Left ventricle myocardium inferior (tissue), 1 donor: ENCODE measurements around the gene G6PD. TPM values are rescaled to one million over a fixed set of nuclear protein-coding genes. Genes with fewer than 3 reads are reported as not detected.
A peak's percentile ranks its signal among the peaks of the same experiment; 100 is the strongest.

Experiments
- DNase-seq: peaks from one replicate; pipeline ENCODE4 v3.0.0-alpha.2; 2020
- H3K27ac ChIP-seq: fragments of 200-600 bp; replicated peaks from 2 replicates; pipeline ENCODE4 v1.8.0; 2021
- H3K27me3 ChIP-seq: fragments of 200-600 bp; 2 replicates; pipeline ENCODE4 v1.8.0; 2021; ENCODE audit warnings: low read depth
- H3K36me3 ChIP-seq: fragments of 200-600 bp; 2 replicates; pipeline ENCODE4 v1.8.0; 2021
- H3K4me1 ChIP-seq: fragments of 200-600 bp; 2 replicates; pipeline ENCODE4 v1.8.0; 2021
- H3K4me3 ChIP-seq: fragments of 200-600 bp; 2 replicates; pipeline ENCODE4 v1.8.0; 2021; ENCODE audit warnings: mild to moderate bottlenecking, moderate library complexity
- H3K9me3 ChIP-seq: fragments of 200-600 bp; replicated peaks from 2 replicates; pipeline ENCODE4 v1.8.0; 2021
- CTCF ChIP-seq: fragments of 200-600 bp; IDR thresholded peaks from 2 replicates; pipeline ENCODE4 v1.8.0; 2021; ENCODE audit warnings: antibody characterized with exemption, mild to moderate bottlenecking, borderline replicate concordance
- intact Hi-C: fragments of 100-400 bp; cut with micrococcal nuclease; formaldehyde crosslinking; loops from one replicate; pipeline ENCODE4 v1.11.0; 2022
- total RNA-seq: library from RNA; stranded (reverse); fragmentation: NEBNext Ultra II Directional; extraction: Animal tissue kit (Norgen Biotek cat#: 25700); gene quantifications from one replicate; pipeline ENCODE4 v1.2.1, GENCODE V29; 2021
- donor health status: DM: no; HTN: yes; CAD: no; lungs with severe emphysema.

Gene G6PD
- total RNA-seq, 1 donor from 2014 or later: 10.9 TPM

GRCh38 chrX:154486052-154486395 is 60.6 kb downstream of the G6PD start:
- peak; percentile 43 for DNase-seq
- Histone ChIP-seq H3K4me1 (peaks cover 54% of the 10 kb centered on the region), H3K9me3 (no peaks in the 10 kb centered on the region), H3K36me3 (peaks cover 8% of the 10 kb centered on the region), H3K4me3 (peak overlapping the region; percentile 78), H3K27me3 (no peaks in the 10 kb centered on the region), H3K27ac (peak overlapping the region; percentile 96)
- no peak for TF ChIP-seq CTCF
- intact Hi-C loops: no loop called here

GRCh38 chrX:154485150-154486051 is 61.2 kb downstream of the G6PD start:
- DNase-seq: no peak
- H3K4me3 ChIP-seq: peak overlapping the region; percentile 78
- H3K27me3 ChIP-seq: no peaks in the 10 kb centered on the region
- peaks cover 54% of the 10 kb centered on the region for H3K4me1 ChIP-seq
- TF ChIP-seq CTCF: no peak
- H3K9me3 ChIP-seq: no peaks in the 10 kb centered on the region
- intact Hi-C loops: no loop called here
- H3K36me3 ChIP-seq: peaks cover 8% of the 10 kb centered on the region
- H3K27ac ChIP-seq: peak overlapping the region; percentile 96

GRCh38 chrX:154484255-154485149 is 62.1 kb downstream of the G6PD start:
- TF ChIP-seq CTCF: no peak
- DNase-seq: no peak
- Histone ChIP-seq H3K9me3 (no peaks in the 10 kb centered on the region), H3K4me3 (peak overlapping the region; percentile 78), H3K36me3 (peaks cover 8% of the 10 kb centered on the region), H3K4me1 (peaks cover 47% of the 10 kb centered on the region), H3K27ac (peak overlapping the region; percentile 96), H3K27me3 (no peaks in the 10 kb centered on the region)
- intact Hi-C loops: no loop called here

GRCh38 chrX:154483325-154483724 is 63.3 kb downstream of the G6PD start:
- intact Hi-C loops: no loop called here
- no peak for TF ChIP-seq CTCF
- Histone ChIP-seq H3K9me3 (no peaks in the 10 kb centered on the region), H3K36me3 (peaks cover 8% of the 10 kb centered on the region), H3K4me1 (peaks cover 38% of the 10 kb centered on the region), H3K4me3 (no peak overlapping the region), H3K27ac (no peak overlapping the region), H3K27me3 (no peaks in the 10 kb centered on the region)
- DNase-seq: no peak

GRCh38 chrX:154482786-154483185 is 63.9 kb downstream of the G6PD start:
- no peak for TF ChIP-seq CTCF
- Histone ChIP-seq H3K27ac (no peak overlapping the region), H3K27me3 (no peaks in the 10 kb centered on the region), H3K4me3 (no peak overlapping the region), H3K9me3 (no peaks in the 10 kb centered on the region), H3K4me1 (peaks cover 43% of the 10 kb centered on the region), H3K36me3 (peaks cover 8% of the 10 kb centered on the region)
- intact Hi-C loops: no loop called here
- DNase-seq: no peak
